Ishikawa (cell line): ENCODE data around the gene PSRC1.

Source experiments
- CEBPB ChIP-seq: IDR thresholded peaks from 2 replicates; pipeline ENCODE4 v1.6.1; 2012
- CREB1 ChIP-seq: IDR thresholded peaks from 2 replicates; pipeline ENCODE4 v1.6.1; 2012; ENCODE audit warnings: low read depth
- EGR1 ChIP-seq: IDR thresholded peaks from 2 replicates; pipeline ENCODE4 v1.6.1; 2012
- EP300 ChIP-seq: IDR thresholded peaks from 2 replicates; pipeline ENCODE4 v1.6.1; 2012; ENCODE audit warnings: borderline replicate concordance
- FOXM1 ChIP-seq: IDR thresholded peaks from 2 replicates; pipeline ENCODE4 v1.6.1; 2012; ENCODE audit warnings: low read depth, borderline replicate concordance
- MAX ChIP-seq: IDR thresholded peaks from 2 replicates; pipeline ENCODE4 v1.6.1; 2012
- NFIC ChIP-seq: IDR thresholded peaks from 2 replicates; pipeline ENCODE4 v1.6.1; 2012
- RAD21 ChIP-seq: IDR thresholded peaks from 2 replicates; pipeline ENCODE4 v1.6.1; 2012; ENCODE audit warnings: low read depth
- TAF1 ChIP-seq: IDR thresholded peaks from 2 replicates; pipeline ENCODE4 v1.6.1; 2012; ENCODE audit warnings: low read depth, mild to moderate bottlenecking
- TCF12 ChIP-seq: IDR thresholded peaks from 2 replicates; pipeline ENCODE4 v1.6.1; 2012; ENCODE audit warnings: low read depth
- TEAD4 ChIP-seq: IDR thresholded peaks from 2 replicates; pipeline ENCODE4 v1.6.1; 2012
- USF1 ChIP-seq: IDR thresholded peaks from 2 replicates; pipeline ENCODE4 v1.6.1; 2012
- YY1 ChIP-seq: IDR thresholded peaks from 2 replicates; pipeline ENCODE4 v1.6.1; 2012; ENCODE audit warnings: low read depth
- ZBTB7A ChIP-seq: IDR thresholded peaks from 2 replicates; pipeline ENCODE4 v1.6.1; 2012; ENCODE audit warnings: low read depth
- TF ChIP-seq, protein P1 (sequence below): IDR thresholded peaks from 2 replicates; pipeline ENCODE4 v1.6.1; 2012; ENCODE audit warnings: low read depth, mild to moderate bottlenecking

The PSRC1 gene

DNA sequence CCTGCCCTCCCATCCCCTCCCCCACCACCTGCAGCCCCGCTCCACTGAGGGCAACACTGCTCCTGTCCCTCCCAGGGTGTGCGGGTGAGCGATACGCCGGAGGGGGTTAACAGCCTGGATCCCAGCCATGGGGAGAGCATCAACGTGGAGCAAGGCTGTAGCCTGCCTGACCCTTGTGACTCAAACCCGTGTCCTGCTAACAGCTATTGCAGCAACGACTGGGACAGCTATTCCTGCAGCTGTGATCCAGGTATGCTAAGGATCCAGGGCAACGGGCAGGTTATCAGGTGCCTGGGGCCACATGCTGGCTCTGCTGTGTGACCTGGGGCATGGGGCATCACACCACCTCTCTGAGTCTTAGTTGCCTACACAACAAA is 18.6 kb downstream of the PSRC1 start:
- no peak for TF ChIP-seq CREB1
- no peak for TF ChIP-seq EP300
- no peak for TF ChIP-seq TAF1
- no peak for TF ChIP-seq USF1
- no peak for TF ChIP-seq TCF12
- TF ChIP-seq NFIC: no peak
- TF ChIP-seq CEBPB: no peak
- TF ChIP-seq, protein P1, sequence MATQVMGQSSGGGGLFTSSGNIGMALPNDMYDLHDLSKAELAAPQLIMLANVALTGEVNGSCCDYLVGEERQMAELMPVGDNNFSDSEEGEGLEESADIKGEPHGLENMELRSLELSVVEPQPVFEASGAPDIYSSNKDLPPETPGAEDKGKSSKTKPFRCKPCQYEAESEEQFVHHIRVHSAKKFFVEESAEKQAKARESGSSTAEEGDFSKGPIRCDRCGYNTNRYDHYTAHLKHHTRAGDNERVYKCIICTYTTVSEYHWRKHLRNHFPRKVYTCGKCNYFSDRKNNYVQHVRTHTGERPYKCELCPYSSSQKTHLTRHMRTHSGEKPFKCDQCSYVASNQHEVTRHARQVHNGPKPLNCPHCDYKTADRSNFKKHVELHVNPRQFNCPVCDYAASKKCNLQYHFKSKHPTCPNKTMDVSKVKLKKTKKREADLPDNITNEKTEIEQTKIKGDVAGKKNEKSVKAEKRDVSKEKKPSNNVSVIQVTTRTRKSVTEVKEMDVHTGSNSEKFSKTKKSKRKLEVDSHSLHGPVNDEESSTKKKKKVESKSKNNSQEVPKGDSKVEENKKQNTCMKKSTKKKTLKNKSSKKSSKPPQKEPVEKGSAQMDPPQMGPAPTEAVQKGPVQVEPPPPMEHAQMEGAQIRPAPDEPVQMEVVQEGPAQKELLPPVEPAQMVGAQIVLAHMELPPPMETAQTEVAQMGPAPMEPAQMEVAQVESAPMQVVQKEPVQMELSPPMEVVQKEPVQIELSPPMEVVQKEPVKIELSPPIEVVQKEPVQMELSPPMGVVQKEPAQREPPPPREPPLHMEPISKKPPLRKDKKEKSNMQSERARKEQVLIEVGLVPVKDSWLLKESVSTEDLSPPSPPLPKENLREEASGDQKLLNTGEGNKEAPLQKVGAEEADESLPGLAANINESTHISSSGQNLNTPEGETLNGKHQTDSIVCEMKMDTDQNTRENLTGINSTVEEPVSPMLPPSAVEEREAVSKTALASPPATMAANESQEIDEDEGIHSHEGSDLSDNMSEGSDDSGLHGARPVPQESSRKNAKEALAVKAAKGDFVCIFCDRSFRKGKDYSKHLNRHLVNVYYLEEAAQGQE: no peak
- no peak for TF ChIP-seq MAX
- no peak for TF ChIP-seq FOXM1
- no peak for TF ChIP-seq EGR1
- TF ChIP-seq ZBTB7A: no peak
- no peak for TF ChIP-seq TEAD4
- no peak for TF ChIP-seq YY1
- TF ChIP-seq RAD21: no peak

GRCh38 chr1:109263597-109264378 is 19.2 kb downstream of the PSRC1 start:
- 0 out of 2 replicates have a peak, but pooled peaks have one; percentile 37 for TF ChIP-seq USF1
- TF ChIP-seq CREB1: no peak
- no peak for TF ChIP-seq TAF1
- no peak for TF ChIP-seq CEBPB
- TF ChIP-seq MAX: peak; percentile 98
- no peak for TF ChIP-seq NFIC
- TF ChIP-seq TCF12: peak; percentile 70
- TF ChIP-seq, protein P1: no peak
- no peak for TF ChIP-seq EGR1
- peak; percentile 90 for TF ChIP-seq RAD21
- TF ChIP-seq YY1: 0 out of 2 replicates have a peak, but pooled peaks have one; percentile 49
- no peak; the same call in 1 of the 2 replicates for TF ChIP-seq EP300
- no peak; the same call in 1 of the 2 replicates for TF ChIP-seq ZBTB7A
- TF ChIP-seq TEAD4: peak; percentile 46; the same call in 1 of the 2 replicates
- TF ChIP-seq FOXM1: no peak

- TF ChIP-seq EGR1 (no peak), TCF12 (no peak; the same call in 1 of the 2 replicates), TAF1 (no peak), NFIC (no peak), CEBPB (no peak), FOXM1 (no peak), EP300 (no peak), ZBTB7A (no peak), MAX (no peak), CREB1 (no peak), TEAD4 (no peak)
- TF ChIP-seq, protein P1: no peak
Observed at GRCh38 chr1:109263234-109263596, 19.7 kb downstream of the PSRC1 start.
